SK-N-SH treated with all-trans-retinoic acid at 6 μM for 48 hours (cell line): ENCODE data around the gene BICDL1.

Source experiments
- ATAC-seq: fragments of 200-7000 bp; cut with Tn5 transposase; 3 replicates; pipeline ENCODE4 v1.9.1; 2020; ENCODE audit warnings: mild to moderate bottlenecking, moderate library complexity
- ARNTL ChIP-seq: fragments of 450-650 bp; formaldehyde crosslinking; IDR thresholded peaks from 2 replicates; pipeline ENCODE4 v1.5.0; 2020; ENCODE audit warnings: low read depth, mild to moderate bottlenecking, moderate library complexity, borderline replicate concordance
- BACH2 ChIP-seq: fragments of 250-450 bp; sonication (Bioruptor Pico); IDR thresholded peaks from 2 replicates; pipeline ENCODE4 v1.9.0; 2021; ENCODE audit warnings: mild to moderate bottlenecking, borderline replicate concordance
- CSDC2 ChIP-seq: fragments of 250-450 bp; sonication (Bioruptor Pico); IDR thresholded peaks from 2 replicates; pipeline ENCODE4 v1.5.0; 2020; ENCODE audit warnings: mild to moderate bottlenecking, moderate library complexity
- GLIS3 ChIP-seq: fragments of 250-450 bp; sonication (Bioruptor Pico); IDR thresholded peaks from 2 replicates; pipeline ENCODE4 v1.5.0; 2020; ENCODE audit warnings: mild to moderate bottlenecking, moderate library complexity
- ISL1 ChIP-seq: fragments of 250-450 bp; sonication (Bioruptor Pico); IDR thresholded peaks from 2 replicates; pipeline ENCODE4 v2.1.2; 2022; ENCODE audit warnings: mild to moderate bottlenecking, moderate library complexity
- OSR1 ChIP-seq: fragments of 250-450 bp; sonication (Bioruptor Pico); IDR thresholded peaks from 2 replicates; pipeline ENCODE4 v1.8.0; 2022; ENCODE audit warnings: moderate library complexity, mild to moderate bottlenecking, inconsistent platforms
- POU6F1 ChIP-seq: fragments of 250-450 bp; sonication (Bioruptor Pico); IDR thresholded peaks from 2 replicates; pipeline ENCODE4 v1.8.0; 2021; ENCODE audit warnings: low read depth, mild to moderate bottlenecking, moderate library complexity, borderline replicate concordance
- PPARA ChIP-seq: fragments of 250-450 bp; sonication (Bioruptor Pico); IDR thresholded peaks from 2 replicates; pipeline ENCODE4 v1.5.0; 2020; ENCODE audit warnings: mild to moderate bottlenecking, borderline replicate concordance
- RARB ChIP-seq: fragments of 250-450 bp; sonication (Bioruptor Pico); IDR thresholded peaks from 2 replicates; pipeline ENCODE4 v1.8.0; 2021; ENCODE audit warnings: mild to moderate bottlenecking, moderate library complexity
- SNAI2 ChIP-seq: fragments of 250-450 bp; sonication (Bioruptor Pico); IDR thresholded peaks from 2 replicates; pipeline ENCODE4 v1.5.0; 2020; ENCODE audit warnings: mild to moderate bottlenecking, moderate library complexity
- TCF4 ChIP-seq: fragments of 250-450 bp; sonication (Bioruptor Pico); IDR thresholded peaks from 2 replicates; pipeline ENCODE4 v1.8.0; 2021; ENCODE audit warnings: mild to moderate bottlenecking, moderate library complexity, borderline replicate concordance
- ZFP3 ChIP-seq: fragments of 250-450 bp; sonication (Bioruptor Pico); IDR thresholded peaks from 2 replicates; pipeline ENCODE4 v1.5.0; 2020; ENCODE audit warnings: mild to moderate bottlenecking, moderate library complexity
- ZFP30 ChIP-seq: fragments of 450-650 bp; formaldehyde crosslinking; IDR thresholded peaks from 2 replicates; pipeline ENCODE4 v1.5.0; 2022; ENCODE audit warnings: mild to moderate bottlenecking, moderate library complexity
- ZNF565 ChIP-seq: fragments of 450-650 bp; formaldehyde crosslinking; conservative IDR thresholded peaks from 2 replicates; pipeline ENCODE4 v1.5.0; 2020; ENCODE audit warnings: low read depth, mild to moderate bottlenecking, moderate library complexity
- ZNF70 ChIP-seq: fragments of 450-650 bp; formaldehyde crosslinking; IDR thresholded peaks from 2 replicates; pipeline ENCODE4 v1.5.0; 2020; ENCODE audit warnings: mild to moderate bottlenecking, moderate library complexity
- ZNF8 ChIP-seq: fragments of 450-650 bp; formaldehyde crosslinking; IDR thresholded peaks from 2 replicates; pipeline ENCODE4 v1.5.0; 2020; ENCODE audit warnings: mild to moderate bottlenecking, moderate library complexity
- TF ChIP-seq, protein P1 (sequence below): fragments of 250-450 bp; sonication (Bioruptor Pico); IDR thresholded peaks from 2 replicates; pipeline ENCODE4 v1.8.0; 2020; ENCODE audit warnings: mild to moderate bottlenecking, moderate library complexity, borderline replicate concordance
- TF ChIP-seq, protein P2 (sequence below): fragments of 250-450 bp; sonication (Bioruptor Pico); IDR thresholded peaks from 2 replicates; pipeline ENCODE4 v1.5.1; 2021; ENCODE audit warnings: mild to moderate bottlenecking, moderate library complexity

BICDL1 gene

GRCh38 chr12:120079411-120080400 is 90.7 kb downstream of the BICDL1 start:
- TF ChIP-seq ZNF70 (CRISPR knock-in tag) (no peak), OSR1 (no peak), GLIS3 (CRISPR knock-in tag) (no peak), ZNF565 (CRISPR knock-in tag) (no peak), RARB (CRISPR knock-in tag) (no peak), ISL1 (CRISPR knock-in tag) (no peak), ZFP30 (CRISPR knock-in tag) (no peak), TCF4 (CRISPR knock-in tag) (no peak), SNAI2 (CRISPR knock-in tag) (no peak), CSDC2 (no peak), ZNF8 (CRISPR knock-in tag) (no peak), ZFP3 (CRISPR knock-in tag) (no peak)
- no peak for ATAC-seq

GRCh38 chr12:120081641-120082040 is 92.6 kb downstream of the BICDL1 start:
- TF ChIP-seq TCF4 (CRISPR knock-in tag), result no peak
- TF ChIP-seq ZNF8 (CRISPR knock-in tag), result no peak
- TF ChIP-seq POU6F1, result no peak
- no peak for TF ChIP-seq SNAI2 (CRISPR knock-in tag)
- no peak for ATAC-seq

DNA sequence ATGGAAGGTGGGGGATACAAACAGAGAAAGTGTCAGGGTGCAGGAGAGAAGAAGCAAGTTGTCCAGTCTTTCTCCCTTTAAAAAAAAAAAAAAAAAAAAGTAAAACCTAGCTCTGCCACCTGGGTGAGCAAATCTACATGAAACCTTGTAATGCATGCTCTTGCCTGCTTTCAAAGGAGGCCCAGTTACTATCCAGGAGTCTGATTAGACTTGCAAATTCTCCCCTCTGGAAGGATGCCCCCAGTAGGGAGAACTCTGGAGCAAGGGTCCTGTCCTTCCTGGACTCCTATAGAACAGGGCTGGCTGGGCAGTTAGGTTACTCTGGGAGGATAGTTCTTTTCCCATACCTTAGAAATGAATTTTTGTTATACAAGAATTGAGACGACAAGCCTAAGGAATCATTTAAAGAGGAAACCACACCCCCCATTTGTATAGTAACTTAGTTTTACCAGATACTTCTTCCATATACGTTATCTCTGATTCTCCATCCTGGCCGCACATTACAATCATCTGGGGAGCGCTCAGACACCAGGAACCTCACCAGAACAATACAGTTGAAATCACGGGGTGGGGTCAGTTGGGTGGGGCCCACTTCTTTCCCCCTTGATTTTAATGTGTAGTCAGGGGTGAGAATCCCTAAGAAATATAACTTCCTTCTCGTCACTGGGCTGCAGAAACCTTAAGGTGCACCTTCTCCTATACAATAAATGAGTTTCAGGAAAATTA is 97.0 kb downstream of the BICDL1 start:
- ATAC-seq, result no peak
- no peak for TF ChIP-seq ZNF565 (CRISPR knock-in tag)
- no peak for TF ChIP-seq RARB (CRISPR knock-in tag)
- no peak for TF ChIP-seq PPARA
- TF ChIP-seq, protein P1, sequence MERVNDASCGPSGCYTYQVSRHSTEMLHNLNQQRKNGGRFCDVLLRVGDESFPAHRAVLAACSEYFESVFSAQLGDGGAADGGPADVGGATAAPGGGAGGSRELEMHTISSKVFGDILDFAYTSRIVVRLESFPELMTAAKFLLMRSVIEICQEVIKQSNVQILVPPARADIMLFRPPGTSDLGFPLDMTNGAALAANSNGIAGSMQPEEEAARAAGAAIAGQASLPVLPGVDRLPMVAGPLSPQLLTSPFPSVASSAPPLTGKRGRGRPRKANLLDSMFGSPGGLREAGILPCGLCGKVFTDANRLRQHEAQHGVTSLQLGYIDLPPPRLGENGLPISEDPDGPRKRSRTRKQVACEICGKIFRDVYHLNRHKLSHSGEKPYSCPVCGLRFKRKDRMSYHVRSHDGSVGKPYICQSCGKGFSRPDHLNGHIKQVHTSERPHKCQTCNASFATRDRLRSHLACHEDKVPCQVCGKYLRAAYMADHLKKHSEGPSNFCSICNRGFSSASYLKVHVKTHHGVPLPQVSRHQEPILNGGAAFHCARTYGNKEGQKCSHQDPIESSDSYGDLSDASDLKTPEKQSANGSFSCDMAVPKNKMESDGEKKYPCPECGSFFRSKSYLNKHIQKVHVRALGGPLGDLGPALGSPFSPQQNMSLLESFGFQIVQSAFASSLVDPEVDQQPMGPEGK, result no peak
- TF ChIP-seq GLIS3 (CRISPR knock-in tag), result no peak
- TF ChIP-seq BACH2 (CRISPR knock-in tag), result no peak
- TF ChIP-seq, protein P2, sequence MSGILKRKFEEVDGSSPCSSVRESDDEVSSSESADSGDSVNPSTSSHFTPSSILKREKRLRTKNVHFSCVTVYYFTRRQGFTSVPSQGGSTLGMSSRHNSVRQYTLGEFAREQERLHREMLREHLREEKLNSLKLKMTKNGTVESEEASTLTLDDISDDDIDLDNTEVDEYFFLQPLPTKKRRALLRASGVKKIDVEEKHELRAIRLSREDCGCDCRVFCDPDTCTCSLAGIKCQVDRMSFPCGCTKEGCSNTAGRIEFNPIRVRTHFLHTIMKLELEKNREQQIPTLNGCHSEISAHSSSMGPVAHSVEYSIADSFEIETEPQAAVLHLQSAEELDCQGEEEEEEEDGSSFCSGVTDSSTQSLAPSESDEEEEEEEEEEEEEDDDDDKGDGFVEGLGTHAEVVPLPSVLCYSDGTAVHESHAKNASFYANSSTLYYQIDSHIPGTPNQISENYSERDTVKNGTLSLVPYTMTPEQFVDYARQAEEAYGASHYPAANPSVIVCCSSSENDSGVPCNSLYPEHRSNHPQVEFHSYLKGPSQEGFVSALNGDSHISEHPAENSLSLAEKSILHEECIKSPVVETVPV (CRISPR knock-in tag), result no peak
- no peak for TF ChIP-seq ZFP30 (CRISPR knock-in tag)
- TF ChIP-seq SNAI2 (CRISPR knock-in tag), result no peak
- TF ChIP-seq ZNF70 (CRISPR knock-in tag), result no peak
- no peak for TF ChIP-seq CSDC2
- no peak for TF ChIP-seq OSR1
- TF ChIP-seq ARNTL (CRISPR knock-in tag), result no peak
- TF ChIP-seq TCF4 (CRISPR knock-in tag), result no peak
- TF ChIP-seq POU6F1, result no peak
